Left lung (tissue), 10 donors: ENCODE measurements around the gene ATG4B. TPM values are rescaled to one million over a fixed set of nuclear protein-coding genes. Genes with fewer than 3 reads are reported as not detected.

Experiments
- ATAC-seq: fragments of 200-7000 bp; cut with Tn5 transposase; one replicate; pipeline ENCODE4 v1.9.1; 2020; ENCODE audit warnings: moderate library complexity
- DNase-seq, 4 donors: peaks; one replicate each; pipeline ENCODE4 v3.0.0-alpha.2; 2013 to 2020
- H3K27ac ChIP-seq, 2 donors: fragments of 200-600 bp; sonication (generic) in 1 of 2; one replicate each; pipeline versions ENCODE4 v1.5.0 to v1.8.0; 2020 to 2021
- H3K27me3 ChIP-seq, 2 donors: fragments of 200-600 bp; sonication (generic) in 1 of 2; one replicate each; pipeline versions ENCODE4 v1.5.0 to v1.8.0; 2020 to 2021
- H3K36me3 ChIP-seq, 2 donors: fragments of 200-600 bp; sonication (generic) in 1 of 2; one replicate each; pipeline versions ENCODE4 v1.5.0 to v1.8.0; 2020 to 2021
- H3K4me1 ChIP-seq, 2 donors: fragments of 200-600 bp; one replicate each; pipeline ENCODE4 v1.8.0; 2021
- H3K4me3 ChIP-seq, 2 donors: fragments of 200-600 bp; sonication (generic) in 1 of 2; one replicate each; pipeline versions ENCODE4 v1.5.0 to v1.8.0; 2020 to 2021; ENCODE audit warnings: mild to moderate bottlenecking in 1 of 2
- H3K9me3 ChIP-seq, 2 donors: fragments of 200-600 bp; sonication (generic) in 1 of 2; one replicate each; pipeline versions ENCODE4 v1.5.0 to v1.8.0; 2020 to 2021
- CTCF ChIP-seq, 2 donors: fragments of 200-600 bp; sonication (generic) in 1 of 2; IDR thresholded peaks; one replicate each; pipeline versions ENCODE4 v1.5.0 to v1.8.0; 2021; ENCODE audit warnings: antibody characterized with exemption in 2 of 2
- intact Hi-C, 2 donors: fragments of 100-400 bp; cut with DNase I; formaldehyde crosslinking; loops; one replicate each; pipeline versions ENCODE4 v1.11.2 to v1.14.2; 2022
- polyA plus RNA-seq, 6 donors: library from polyadenylated mRNA; unstranded; fragments of 120-200 nt; gene quantifications; one replicate each; pipeline ENCODE4 v1.2.1, GENCODE V29; 2013; ENCODE audit not compliant: insufficient read length in 6 of 6
- total RNA-seq, 2 donors: library from RNA; stranded (reverse); fragmentation: NEBNext Ultra II Directional; extraction: Animal tissue kit (Norgen Biotek cat#: 25700); gene quantifications; one replicate each; pipeline ENCODE4 v1.2.1, GENCODE V29; 2021
- donor health status: DM: no; HTN: yes; CAD: no.
- donor health status: DM: no; HTN: no; CAD: no.

ATG4B gene
- total and polyA plus RNA-seq, 8 donors = 60.5 to 98.3 (median 79.3) TPM

- TF ChIP-seq CTCF (IDR thresholded peaks at IDR 0.05) = no peak
- intact Hi-C loops = no loop called here
- ATAC-seq (no peak), DNase-seq (peak in 1 of 4 donors; percentile 69)
- Histone ChIP-seq H3K27me3 (no peaks in the 10 kb centered on the region), H3K4me1 (no peaks in the 10 kb centered on the region), H3K27ac (no peak overlapping the region), H3K4me3 (no peak overlapping the region), H3K9me3 (no peaks in the 10 kb centered on the region), H3K36me3 (peaks cover 0 to 93% of the 10 kb centered on the region in 2 donors)
Measured at GRCh38 chr2:241673797-241674725, 36.6 kb downstream of the ATG4B start.

GRCh38 chr2:241675885-241676284 is 38.4 kb downstream of the ATG4B start:
- Histone ChIP-seq H3K9me3 (no peaks in the 10 kb centered on the region), H3K27me3 (no peaks in the 10 kb centered on the region), H3K4me1 (no peaks in the 10 kb centered on the region), H3K27ac (no peak overlapping the region), H3K36me3 (peaks cover 0 to 87% of the 10 kb centered on the region in 2 donors), H3K4me3 (no peak overlapping the region)
- ATAC-seq (no peak), DNase-seq (no peak)
- no peak for TF ChIP-seq CTCF (IDR thresholded peaks at IDR 0.05)
- intact Hi-C loops = no loop called here

GRCh38 chr2:241676665-241677064 is 39.2 kb downstream of the ATG4B start:
- Histone ChIP-seq H3K27me3 (no peaks in the 10 kb centered on the region), H3K27ac (no peak overlapping the region), H3K4me3 (no peak overlapping the region), H3K9me3 (no peaks in the 10 kb centered on the region), H3K36me3 (peaks cover 0 to 83% of the 10 kb centered on the region in 2 donors), H3K4me1 (no peaks in the 10 kb centered on the region)
- DNase-seq (no peak), ATAC-seq (no peak)
- no peak for TF ChIP-seq CTCF (IDR thresholded peaks at IDR 0.05)
- intact Hi-C loops = no loop called here

GRCh38 chr2:241677392-241677791 is 39.9 kb downstream of the ATG4B start:
- DNase-seq = no peak
- Histone ChIP-seq H3K9me3 (no peaks in the 10 kb centered on the region), H3K4me1 (no peaks in the 10 kb centered on the region), H3K4me3 (no peak overlapping the region), H3K27me3 (no peaks in the 10 kb centered on the region), H3K27ac (no peak overlapping the region), H3K36me3 (peaks cover 0 to 83% of the 10 kb centered on the region in 2 donors)
- intact Hi-C loops = no loop called here
- ATAC-seq = no peak
- no peak for TF ChIP-seq CTCF (IDR thresholded peaks at IDR 0.05)

GRCh38 chr2:241678307-241678706 is 40.8 kb downstream of the ATG4B start:
- peaks cover 0 to 75% of the 10 kb centered on the region in 2 donors for H3K36me3 ChIP-seq
- no peak overlapping the region for H3K27ac ChIP-seq
- intact Hi-C loops = no loop called here
- H3K27me3 ChIP-seq = no peaks in the 10 kb centered on the region
- no peaks in the 10 kb centered on the region for H3K9me3 ChIP-seq
- H3K4me1 ChIP-seq = no peaks in the 10 kb centered on the region
- ATAC-seq (no peak), DNase-seq (peak in 1 of 4 donors; percentile 62)
- TF ChIP-seq CTCF (IDR thresholded peaks at IDR 0.05) = no peak
- no peak overlapping the region for H3K4me3 ChIP-seq
